Stimulated activated CD8-positive, alpha-beta memory T cell treated with anti-CD3 and anti-CD28 coated beads, Interleukin-4, amount 100 ng/mL, for 4 hours (primary cell): ENCODE results near the gene MED13L.
"Not testable (repeated sequence)": the region's sequence is repeated elsewhere in the genome, so short reads cannot be mapped to it uniquely, and the experiment has no call there.

Source experiments
- DNase-seq, 2 donors: peaks; one replicate each; pipeline ENCODE4 v3.0.0-alpha.2; 2020; ENCODE audit warnings: low read depth in 2 of 2, low spot score in 1 of 2

Gene MED13L

DNA sequence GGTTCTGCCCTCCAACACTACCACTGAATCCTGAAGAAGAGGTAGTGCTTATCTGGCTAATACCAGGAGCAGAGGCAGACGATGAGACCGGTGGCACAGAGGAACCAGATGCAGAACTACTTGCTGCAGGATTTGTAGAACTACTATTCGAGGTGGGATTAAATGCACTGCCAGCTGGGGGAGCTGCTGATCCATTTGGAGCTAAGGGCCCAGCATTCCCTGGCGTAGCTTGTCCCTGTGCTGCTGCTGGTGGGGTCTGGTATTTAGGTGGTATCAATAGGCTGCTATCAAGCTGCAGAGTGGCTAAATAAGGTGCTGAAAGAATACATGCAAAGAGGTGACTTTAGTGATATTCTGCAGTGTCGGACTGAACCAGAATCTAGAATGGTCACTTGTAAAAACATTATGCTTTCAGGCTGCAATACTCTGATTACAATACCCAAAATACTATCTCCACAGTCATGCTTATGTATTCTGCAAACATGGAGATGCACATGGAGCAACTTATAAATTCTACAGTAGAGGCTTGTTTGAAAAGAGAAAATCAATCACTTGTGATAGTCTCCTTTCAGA, 294.2 kb downstream of the MED13L start:
- DNase-seq, result no peak

DNA sequence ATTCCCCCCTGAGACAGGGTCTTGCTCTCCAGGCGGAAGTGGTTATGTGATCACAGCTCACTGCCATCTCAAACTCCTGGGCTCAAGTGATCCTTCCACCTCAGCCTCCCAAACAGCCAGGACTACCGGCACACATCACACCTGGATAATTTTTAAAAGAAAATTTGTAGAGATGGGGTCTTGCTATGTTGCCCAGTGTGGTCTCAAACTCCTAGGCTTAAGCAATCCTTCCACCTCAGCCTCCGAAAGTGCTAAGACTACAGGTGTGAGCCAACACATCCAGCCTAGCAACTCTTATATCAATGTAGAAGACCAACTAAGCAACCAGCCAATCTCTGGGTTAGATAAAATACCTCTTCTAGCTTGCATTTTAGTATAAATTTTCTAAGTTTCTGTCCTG, 297.2 kb downstream of the MED13L start:
- DNase-seq, result no peak

DNA sequence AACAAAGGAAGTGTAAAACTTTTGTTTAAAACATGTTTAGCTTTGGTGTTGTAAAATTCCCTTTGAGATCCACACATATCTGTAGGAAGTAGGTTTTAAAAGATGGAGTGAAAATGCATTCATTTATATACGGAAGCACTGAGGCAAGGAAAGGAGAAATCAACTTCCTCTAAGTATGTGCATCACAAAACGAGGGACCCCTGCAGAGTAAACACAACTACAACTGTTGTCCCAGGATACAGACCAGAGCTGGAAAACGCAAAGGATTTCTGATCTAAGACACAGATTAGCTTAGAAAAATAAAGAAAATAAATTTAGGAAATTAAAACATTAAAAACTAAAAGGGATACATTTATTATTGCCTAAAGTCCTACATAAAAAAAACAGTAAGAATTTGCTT, 297.6 kb downstream of the MED13L start:
- no peak for DNase-seq

DNA sequence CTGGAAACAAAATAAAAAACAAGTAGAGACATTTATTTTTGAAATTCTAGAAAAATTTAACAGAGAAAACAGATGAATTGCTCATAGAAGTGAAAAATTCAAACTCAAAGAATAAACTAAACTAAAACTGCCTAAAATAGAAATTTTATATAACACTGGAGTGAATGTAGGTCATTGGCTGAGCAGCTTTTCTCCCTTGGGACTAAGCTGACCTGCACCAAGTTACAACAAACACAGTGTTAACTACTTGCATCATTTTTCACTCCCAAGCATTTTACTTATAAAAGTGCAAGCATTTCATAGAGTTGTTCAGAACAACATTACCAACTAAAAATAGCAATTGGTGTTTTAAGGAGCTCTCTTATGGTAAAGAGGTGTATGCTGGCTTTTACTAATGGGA, 298.1 kb downstream of the MED13L start:
- DNase-seq, result no peak

DNA sequence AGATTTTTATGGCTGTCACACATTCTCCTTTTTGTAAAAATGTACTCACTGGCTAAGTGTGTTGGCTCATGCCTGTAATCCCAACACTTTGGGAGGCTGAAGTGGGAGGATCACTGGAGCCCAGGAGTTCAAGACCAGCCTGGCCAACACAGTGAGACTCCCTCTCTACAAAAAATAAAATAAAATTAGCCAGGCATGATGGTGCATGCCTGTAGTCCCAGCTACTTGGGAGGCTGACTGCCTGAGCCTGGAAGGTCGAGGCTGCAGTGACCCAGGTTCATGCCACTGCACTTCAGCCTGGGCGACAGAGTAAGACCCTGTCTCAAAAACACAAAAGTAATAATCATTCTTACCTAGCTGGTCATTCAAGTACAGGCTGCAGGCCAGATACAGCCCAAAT, 300.7 kb downstream of the MED13L start:
- DNase-seq, result not testable (repeated sequence)

DNA sequence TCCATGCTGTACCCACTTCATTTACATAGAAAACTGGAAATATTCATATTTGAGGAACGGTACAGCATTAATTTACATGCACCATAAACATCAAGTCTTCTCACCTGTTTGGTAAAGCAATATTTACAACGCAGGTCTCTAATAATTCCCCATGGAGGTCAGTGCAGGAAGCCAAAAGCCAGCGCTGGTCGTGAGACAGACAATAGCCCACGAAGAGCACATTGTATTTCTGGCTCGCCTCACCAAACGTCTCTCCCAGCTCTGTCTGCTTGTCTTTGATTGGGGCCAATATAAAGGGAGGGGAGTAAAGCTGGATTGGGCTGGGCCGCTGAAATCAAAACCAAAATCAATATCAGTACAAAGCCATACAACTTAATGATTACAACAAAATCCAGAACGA, 302.1 kb downstream of the MED13L start:
- DNase-seq, result no peak

DNA sequence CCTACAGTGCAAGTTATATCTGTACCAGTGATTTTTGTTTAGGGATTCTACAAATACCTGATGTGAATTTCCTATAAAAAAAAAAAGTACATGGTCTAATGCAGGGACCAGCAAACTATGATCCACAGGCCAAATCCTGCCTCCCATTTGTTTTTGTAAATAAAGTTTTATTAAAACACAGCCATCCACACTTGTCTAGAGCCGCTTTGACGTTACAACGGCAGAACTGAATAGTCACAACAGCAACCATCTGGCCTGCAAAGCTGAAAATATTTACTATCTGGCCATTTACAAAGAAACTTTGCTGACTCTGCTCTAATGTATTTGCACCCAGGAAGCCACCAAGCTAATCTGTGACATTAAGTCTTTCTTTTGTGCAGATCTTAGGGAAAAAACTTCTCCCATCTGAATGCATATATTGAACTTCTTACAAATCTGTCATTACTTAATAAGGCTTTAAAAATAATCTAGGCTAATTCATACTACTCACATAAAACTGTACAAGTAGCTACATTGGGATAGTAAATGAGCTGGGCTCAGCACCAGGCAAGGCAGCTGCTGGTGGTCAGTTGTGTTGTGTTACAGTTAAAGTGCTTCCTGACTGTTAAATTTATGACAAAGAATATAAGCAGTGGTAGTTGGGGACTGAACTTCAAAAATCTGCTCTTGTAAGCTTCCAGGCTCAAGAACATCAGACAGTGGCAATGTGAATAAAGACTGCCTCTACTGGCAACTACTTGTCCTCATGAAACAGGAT, 303.3 kb downstream of the MED13L start:
- no peak for DNase-seq

DNA sequence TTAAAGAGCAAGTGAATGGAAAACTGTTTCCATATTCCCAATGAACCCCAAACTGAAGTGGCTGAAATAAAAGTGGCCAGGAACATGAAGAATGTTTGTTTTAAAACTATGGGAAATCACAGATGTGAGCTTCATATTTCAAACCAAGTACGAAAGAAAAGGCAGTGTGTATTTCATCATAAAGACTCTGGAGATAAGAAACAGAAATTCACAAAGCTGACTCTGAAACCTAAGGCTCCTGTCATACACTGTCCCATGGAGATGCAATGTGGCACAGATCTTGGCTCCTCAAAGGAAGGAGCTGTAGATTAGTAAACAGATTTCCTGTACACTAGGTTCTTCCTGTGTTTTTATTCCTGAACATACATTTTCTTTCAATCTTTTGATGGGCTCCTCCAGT, 304.4 kb downstream of the MED13L start:
- no peak for DNase-seq

DNA sequence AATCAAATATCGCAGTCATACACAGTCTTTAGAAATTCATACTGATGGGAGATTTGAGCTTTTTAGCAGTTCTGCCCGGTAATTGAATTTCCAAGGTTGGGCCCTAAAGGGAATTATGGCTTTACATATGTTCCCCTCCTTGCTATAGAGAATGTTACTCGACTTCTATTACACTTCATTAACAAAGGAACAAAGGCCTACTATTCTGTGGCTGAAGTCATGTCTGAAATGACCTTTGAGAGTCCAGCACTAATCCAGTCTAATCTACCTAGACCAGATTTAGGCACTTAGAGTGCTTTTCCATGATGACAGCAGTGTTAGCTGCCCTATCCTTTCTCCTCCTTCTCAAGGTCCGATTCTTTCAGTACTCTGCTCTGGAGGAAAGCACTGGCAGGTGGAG, 305.3 kb downstream of the MED13L start:
- DNase-seq, result no peak

DNA sequence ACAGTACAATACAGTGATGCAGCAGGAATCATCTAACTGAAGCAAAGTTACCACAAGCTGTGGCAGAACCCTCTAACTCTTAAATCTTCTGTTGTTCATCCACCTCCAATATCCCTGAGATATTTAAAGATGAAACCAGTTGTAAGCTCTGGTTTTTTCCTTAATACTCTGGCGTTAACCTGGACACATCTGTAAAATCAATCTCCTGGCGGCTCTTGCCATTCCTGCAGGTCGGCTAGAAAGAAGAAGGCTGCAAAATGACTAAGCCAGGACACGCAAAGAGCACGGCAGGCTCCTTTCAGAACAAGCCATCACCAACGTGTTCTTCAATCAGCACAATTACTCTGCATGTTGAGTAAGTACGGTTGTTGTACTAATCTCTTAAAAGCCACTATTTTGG, 309.3 kb downstream of the MED13L start:
- DNase-seq, result no peak

DNA sequence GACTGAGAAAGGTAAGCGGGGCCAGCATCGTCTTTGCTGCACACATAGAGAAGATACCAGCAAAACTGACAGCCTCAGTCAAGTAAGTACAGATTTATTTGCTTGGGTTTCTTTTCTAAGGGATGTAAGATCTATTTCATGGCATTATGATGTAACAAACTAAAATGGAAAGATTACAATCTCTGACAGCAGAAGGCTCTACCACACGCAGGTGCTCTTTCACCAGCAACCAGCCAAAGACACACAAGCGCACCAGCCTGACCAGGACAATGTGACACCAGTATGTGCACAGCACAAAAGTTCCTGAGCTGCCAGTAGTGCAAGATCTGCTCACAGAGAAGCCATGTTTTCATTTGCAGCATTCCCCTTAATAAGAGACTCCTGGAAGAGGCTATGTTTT, 311.1 kb downstream of the MED13L start:
- no peak for DNase-seq

DNA sequence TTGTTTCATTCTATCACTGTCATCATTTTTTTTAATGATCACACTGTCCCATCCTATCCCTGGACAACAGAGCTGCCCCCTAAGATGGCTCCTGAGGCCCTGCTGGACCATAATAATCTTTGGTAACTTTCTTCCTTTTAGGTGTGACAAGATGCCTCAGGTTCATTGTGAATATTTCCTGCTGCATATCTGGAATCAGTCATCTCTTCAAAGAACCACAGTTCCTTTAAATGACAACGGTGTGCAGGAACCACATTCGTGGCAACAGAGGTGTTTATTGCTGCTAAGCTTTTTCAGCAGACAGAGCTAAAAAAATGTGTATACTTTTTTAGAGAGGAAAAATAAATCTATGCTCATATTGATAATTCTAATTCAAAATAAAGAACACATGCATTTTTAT, 312.9 kb downstream of the MED13L start:
- no peak for DNase-seq

DNA sequence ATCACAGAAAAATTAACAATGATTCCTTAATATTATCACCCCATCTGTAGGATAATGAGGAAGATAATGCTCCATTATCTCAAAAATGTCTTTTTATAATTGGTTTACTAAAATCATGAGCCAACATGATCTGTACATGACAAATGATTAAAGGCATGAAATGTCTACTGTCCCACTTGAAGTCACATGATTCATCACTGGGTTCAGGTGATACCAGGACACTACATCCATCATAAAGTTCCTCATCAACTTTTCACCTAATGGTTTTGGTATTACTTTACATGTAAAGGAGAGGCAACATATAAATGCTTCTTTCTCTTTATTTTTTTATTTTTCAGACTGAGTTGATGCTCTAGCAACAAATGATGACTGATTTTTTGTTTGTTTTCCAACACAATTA, 313.3 kb downstream of the MED13L start:
- no peak for DNase-seq

DNA sequence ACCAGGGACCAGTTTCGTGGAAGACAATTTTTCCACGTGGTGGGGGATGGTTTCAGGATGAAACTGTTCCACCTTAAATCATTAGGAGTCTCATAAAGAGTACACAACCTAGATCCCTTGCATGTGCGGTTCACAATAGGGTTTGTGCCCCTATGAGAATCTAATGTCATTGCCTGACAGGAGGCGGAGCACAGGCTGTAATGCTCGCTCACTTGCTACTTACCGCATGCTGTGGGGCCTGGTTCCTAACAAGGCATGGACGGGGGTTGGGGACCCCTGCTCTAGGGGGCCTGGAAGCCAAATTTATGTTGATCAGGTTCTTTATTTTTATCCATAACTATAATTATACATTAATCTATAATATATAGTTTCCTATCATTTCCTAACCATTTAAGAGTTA, 315.3 kb downstream of the MED13L start:
- DNase-seq, result no peak

DNA sequence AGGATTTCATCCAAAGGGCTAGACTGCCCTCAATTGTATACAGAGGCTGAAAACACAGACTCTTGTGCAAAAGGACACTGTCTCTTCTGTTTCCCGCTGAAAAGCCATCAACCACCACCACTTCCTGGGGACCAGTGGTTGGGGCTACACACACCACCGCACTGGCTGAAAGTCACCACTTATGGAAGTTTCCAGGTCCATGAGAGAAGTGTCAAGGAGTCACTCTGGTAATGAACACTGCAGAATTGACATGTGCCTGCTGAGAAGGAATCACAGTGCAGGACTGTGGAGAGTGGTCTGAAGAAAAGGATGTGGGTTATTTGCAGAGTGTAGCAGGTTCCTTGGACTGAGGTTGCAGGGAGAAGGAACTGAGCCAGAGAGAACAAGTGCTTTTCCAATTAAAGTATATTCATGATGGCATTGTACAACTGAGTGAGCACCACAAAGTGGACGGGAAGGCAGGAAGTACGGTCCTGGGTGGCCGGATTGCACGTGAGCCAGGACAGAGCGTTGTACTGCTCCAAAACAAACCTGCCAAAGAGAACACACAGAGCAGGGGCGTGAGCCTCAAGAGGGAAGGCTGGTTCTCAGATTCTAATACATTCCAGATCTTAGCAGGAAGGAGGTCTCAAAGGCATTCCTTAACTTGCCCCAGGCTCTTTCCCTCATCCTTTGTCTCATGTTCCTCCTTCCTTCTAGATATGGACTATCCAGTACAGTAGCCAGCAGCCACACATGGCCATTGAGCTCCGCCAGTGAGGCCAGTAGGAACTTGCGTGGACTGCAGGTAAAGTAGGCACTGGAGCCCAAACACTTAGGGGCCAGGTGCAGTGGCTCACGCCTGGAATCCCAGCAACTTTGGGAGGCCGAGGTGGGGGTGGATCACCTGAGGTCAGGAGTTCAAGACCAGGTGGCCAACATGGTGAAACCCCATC, 316.4 kb downstream of the MED13L start:
- no peak for DNase-seq

DNA sequence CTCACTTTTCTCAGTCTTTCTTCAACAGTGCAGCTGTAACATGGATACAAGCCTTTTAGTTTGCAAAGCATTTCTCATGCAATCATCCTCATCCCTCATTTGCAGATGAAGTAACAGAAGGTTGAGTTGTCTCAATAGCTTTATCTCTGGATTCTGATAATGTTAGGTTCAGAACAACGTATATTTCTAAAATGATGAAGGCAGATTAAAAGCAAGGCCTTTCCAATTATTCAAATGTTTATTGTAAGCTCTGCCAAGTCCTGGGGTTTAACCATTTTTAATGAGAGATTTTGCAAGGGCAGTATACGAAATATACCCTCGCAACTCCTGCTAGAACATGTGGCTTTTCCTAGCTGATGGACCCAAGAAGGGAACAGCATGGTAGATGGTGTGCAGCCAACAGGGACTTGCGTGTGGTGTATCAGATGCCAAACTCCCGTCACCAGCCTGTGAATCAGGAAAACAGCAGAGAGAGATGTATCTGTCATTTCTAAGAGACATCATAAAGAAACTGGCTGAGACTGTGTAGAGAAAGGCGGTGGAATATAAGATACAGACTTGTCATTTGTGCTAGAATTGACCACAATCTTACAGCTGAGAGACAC, 319.7 kb downstream of the MED13L start:
- DNase-seq, result no peak

DNA sequence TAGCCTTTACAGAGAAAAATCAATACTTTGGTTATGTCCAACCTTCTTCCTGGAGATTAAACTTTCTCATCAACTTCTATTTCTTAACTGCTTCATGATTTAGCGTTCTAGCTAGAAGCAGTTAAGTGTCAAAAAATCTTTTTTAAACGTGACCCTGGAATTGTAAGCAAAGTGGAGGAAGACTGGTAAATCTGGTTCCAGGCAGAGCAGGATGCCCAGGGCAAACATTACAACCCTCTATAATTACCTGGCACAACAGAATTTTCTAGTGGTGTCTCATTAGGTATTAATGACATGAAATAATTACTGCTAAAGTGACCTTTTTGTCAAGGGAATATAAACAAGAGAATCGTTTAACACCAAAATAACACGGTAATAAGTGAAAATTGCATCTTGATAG, 320.8 kb downstream of the MED13L start:
- no peak for DNase-seq

DNA sequence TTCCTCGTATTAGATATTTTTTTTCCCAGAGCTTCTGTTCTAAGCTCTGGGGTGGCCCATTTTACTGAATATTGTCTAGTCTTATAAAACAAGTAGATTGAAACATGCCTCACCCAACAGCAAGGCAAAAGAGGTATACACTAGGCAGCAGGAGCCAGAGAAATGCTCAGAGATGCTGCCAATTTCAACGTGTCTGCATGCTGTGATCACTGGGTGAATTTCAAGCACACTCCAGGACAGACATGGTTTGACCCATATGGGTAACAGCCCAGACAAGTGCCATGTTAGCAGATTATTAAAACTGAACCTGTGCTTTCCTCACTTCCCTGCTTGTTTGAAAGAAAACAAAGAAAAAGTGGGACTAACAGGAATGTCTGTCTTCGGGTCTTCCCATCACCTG, 321.3 kb downstream of the MED13L start:
- DNase-seq, result no peak

DNA sequence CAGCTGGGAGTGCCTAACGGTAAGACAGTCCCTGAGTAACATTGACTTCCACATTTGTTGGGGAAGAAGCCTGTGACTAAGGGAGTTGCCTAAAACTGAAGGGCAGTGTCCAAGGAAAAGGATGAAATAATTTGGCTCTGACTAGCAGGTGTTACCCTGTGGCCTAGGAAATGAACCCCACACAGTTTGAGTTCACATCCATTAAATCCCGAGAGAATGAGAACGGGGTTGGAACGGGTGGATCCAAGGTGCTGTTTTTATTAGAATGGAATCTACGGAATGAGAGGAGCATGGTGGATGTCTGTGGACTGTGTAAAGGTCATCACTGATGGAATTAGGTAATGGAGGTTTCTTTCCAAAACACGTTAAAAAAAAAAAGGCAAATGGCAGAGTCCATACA, 324.0 kb downstream of the MED13L start:
- DNase-seq, result no peak

DNA sequence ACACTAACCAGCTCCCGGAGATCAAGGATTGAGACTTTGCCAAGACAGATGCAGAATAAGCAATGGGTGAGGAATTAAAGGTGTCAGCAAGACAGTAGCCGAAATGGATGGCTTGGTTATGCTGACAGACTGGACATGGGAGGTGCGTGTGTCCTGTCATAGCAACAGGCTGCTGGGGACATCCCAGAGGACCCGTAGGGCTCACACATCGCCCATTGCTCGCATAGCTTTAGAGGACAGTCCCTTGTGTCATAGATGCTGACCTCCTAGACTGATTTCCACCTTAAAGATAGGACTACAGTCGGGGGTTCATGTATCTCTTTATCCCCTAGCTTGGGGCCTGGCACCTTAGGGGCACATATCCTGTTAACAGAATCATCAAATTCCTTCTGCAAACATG, 324.5 kb downstream of the MED13L start:
- no peak for DNase-seq

DNA sequence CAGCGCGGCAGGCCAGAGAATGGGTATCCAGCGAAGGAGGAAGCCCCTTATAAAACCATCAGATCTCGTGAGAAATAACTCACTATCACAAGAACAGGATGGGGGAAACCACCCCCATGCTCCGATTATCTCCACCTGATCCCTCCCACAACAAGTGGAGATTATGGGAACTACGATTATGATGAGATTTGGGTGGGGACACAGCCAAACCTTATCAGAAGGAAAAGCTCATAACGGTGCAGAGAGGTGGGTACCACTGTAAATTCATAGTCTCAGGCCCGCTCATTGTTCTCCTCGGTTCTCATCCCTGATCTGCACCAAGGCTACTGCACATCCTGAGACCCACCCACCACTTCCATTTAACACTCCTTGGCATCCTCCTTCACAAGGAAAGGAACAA, 326.5 kb downstream of the MED13L start:
- DNase-seq, result no peak

DNA sequence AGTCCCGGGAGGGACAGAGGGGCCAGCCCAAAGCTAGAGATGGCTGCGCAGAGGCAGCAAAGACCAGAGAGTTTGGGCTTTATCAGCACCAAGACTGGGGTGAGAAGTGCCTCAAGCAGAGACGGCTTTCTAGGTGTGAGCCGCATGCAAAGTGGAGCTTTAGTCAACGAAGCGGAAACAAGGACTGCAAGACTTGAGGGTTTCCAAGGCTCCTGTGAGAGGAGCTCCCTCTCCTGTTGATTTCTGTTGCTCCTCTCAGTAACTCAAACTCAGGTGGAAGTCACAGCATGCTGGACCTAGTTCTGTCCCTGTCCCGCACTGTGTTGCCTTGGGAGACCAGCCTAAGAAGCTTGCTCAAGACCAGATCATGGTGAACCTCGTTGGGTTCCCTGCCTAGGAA, 327.8 kb downstream of the MED13L start:
- no peak for DNase-seq
